Activated CD8-positive, alpha-beta T cell treated with anti-CD3 and anti-CD28 coated beads, Interleukin-2, amount 10 ng/mL, durations not matched to agents 7 days and 5 days (primary cell): Measurements from ENCODE around the gene ABCG1. TPM values are rescaled to one million over a fixed set of nuclear protein-coding genes. Genes with fewer than 3 reads are reported as not detected.

Source experiments
- ATAC-seq: fragments of 150-1000 bp; cut with Tn5 transposase; one replicate; pipeline ENCODE4 v1.10.0; 2021; ENCODE audit warnings: moderate library complexity
- CTCF ChIA-PET: fragments of 350-600 bp; sonication (Branson Sonifier 250); formaldehyde crosslinking; loops from one replicate; lab custom pipeline; 2021; ENCODE audit warnings: antibody characterized with exemption; lab: Charles Lee
- POLR2A ChIA-PET: fragments of 350-600 bp; sonication (Branson Sonifier 250); formaldehyde crosslinking; loops from one replicate; lab custom pipeline; 2021; ENCODE audit warnings: antibody characterized with exemption; lab: Charles Lee
- DNase-seq: peaks from one replicate; pipeline ENCODE4 v3.0.0-alpha.2; 2020
- H3K27ac Mint-ChIP-seq: one replicate; pipeline ENCODE4 v1.8.0; 2021; ENCODE audit warnings: mild to moderate bottlenecking, mixed read lengths
- H3K27me3 Mint-ChIP-seq: one replicate; pipeline ENCODE4 v1.8.0; 2021; ENCODE audit warnings: low read depth, mixed read lengths
- H3K36me3 Mint-ChIP-seq: one replicate; pipeline ENCODE4 v1.8.0; 2021; ENCODE audit warnings: low read depth, mixed read lengths
- H3K4me1 Mint-ChIP-seq: one replicate; pipeline ENCODE4 v1.8.0; 2021; ENCODE audit warnings: low read depth, mixed read lengths
- H3K4me3 Mint-ChIP-seq: one replicate; pipeline ENCODE4 v1.8.0; 2021; ENCODE audit warnings: mild to moderate bottlenecking, mixed read lengths
- H3K9me3 Mint-ChIP-seq: one replicate; pipeline ENCODE4 v1.8.0; 2022; ENCODE audit warnings: mixed read lengths; ENCODE audit not compliant: insufficient read depth
- total RNA-seq, 2 experiments: library from RNA; stranded (reverse); gene quantifications; one replicate each; pipeline ENCODE4 v1.2.3, GENCODE V29; 2021

Gene ABCG1
- total RNA-seq, 2 experiments from 2014 or later, result 6.7 to 8.0 TPM

DNA sequence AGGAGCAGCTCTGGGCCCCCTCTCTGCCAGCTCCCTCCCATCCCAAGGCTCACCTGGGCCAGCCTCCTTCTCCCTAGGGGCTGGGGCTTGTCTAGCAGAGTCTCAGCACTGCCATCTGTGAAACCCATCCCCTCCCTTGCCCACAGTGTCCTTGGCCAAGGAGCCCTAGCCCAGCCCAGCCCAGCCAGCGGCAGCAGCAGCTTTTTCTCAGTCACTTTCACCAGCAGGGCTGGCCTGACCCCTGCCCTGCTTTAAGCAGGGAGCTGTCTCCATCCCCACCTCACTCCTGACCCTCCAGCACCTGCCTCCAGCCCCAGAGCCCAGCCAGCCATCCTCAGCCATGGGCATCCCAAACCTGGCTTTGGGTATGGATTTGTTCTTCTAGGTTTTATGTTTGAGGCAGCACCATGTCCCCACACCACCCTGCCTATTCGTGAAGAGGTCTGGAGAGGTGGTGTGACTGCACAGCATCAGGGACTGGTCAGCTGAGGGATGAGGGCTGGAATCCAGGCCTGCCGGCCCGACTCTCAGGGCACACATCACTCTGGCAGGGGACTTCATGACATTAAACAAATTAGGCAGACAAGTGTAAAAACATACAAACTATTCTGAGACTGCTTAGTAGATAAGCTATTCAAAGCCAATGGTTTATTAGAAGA is 36.1 kb upstream of the ABCG1 start:
- Mint-ChIP-seq H3K27me3 (peaks cover 16% of the 10 kb centered on the region), H3K4me1 (peaks cover 28% of the 10 kb centered on the region), H3K27ac (no peak overlapping the region), H3K4me3 (no peak overlapping the region), H3K36me3 (peaks cover 19% of the 10 kb centered on the region), H3K9me3 (peaks cover 6% of the 10 kb centered on the region)
- CTCF ChIA-PET, result interaction anchor here (0.7 to 1.6 kb wide), 3 partner anchors 8 to 76 kb away, joined by 3 to 6 read pairs (median 3); no protein-coding TSS in a partner anchor
- ATAC-seq (no peak), DNase-seq (no peak)
- POLR2A ChIA-PET, result no interaction called here

DNA sequence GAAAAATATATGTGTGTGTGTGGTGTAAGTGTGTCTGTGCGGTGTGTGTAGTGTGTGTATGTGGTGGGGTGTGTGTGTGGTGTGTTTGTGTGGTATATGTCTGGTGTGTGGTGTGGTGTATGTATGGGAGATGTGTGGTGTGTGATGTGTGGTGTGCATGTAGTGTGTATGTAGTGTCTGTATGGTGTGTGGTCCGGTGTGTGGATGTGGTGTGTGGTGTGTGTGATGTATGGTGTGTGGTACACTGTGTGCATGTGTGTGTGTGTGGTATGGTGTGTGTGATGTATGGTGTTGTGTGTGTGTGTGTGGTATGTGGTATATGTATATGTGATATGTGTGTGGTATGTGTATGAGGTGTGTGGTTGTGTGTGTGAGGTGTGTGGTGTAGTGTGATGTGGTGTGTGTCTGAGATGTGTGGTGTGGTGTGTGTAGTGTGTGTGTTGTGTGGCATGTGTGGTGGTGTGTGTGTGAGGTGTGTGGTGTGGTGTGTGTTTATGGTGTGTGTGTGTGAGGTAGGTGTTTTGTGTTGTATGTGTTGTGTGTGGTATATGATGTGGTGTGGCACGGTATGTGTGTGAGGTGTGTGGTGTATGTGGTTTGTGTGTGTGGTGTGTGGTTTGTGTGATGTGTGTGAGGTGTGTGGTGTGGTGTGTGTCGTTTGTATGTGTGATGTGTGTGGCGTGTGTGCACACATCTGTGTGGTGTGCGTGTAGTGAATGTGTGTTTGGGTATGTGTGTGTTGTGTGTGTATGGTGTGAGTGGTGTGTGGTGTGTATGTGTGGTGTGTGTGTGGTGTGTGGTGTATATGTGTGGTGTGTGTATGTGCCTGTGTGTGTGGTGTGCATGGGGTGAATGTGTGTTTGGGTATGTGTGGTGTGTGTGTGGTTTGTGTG is 35.3 kb upstream of the ABCG1 start:
- DNase-seq, result no peak
- ATAC-seq, result no peak
- Mint-ChIP-seq H3K36me3 (peaks cover 19% of the 10 kb centered on the region), H3K27ac (no peak overlapping the region), H3K9me3 (peaks cover 6% of the 10 kb centered on the region), H3K27me3 (peaks cover 11% of the 10 kb centered on the region), H3K4me1 (peaks cover 36% of the 10 kb centered on the region), H3K4me3 (no peak overlapping the region)
- CTCF ChIA-PET, result no interaction called here
- POLR2A ChIA-PET, result no interaction called here

DNA sequence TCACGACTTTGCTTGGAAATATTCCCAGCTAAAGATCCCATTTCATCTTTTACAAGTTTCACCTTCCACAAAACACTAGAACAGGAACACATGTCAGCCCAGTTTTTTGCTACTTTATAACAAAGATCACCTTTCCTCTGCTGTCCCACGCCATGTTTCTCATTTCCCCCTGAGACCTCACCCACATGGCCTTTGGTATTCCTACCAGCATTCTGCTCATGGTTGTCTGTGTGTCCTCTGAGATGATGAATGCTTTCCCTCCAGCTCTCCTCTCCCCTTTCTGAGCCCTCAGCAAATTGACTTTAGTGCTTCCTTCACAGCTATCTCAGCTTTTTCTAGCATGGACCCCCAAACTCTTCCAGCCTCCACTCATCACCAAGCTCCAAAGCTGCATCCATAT is 32.3 kb upstream of the ABCG1 start:
- H3K4me1 Mint-ChIP-seq, result peaks cover 64% of the 10 kb centered on the region
- H3K4me3 Mint-ChIP-seq, result no peak overlapping the region
- no peak for DNase-seq
- peak overlapping the region; percentile 70 for H3K27ac Mint-ChIP-seq
- H3K9me3 Mint-ChIP-seq, result peaks cover 6% of the 10 kb centered on the region
- ChIA-PET CTCF (interaction anchor here (1.3 to 7.1 kb wide), 4 partner anchors 17 to 72 kb away, joined by 3 to 47 read pairs (median 8); no protein-coding TSS in a partner anchor), POLR2A (no interaction called here)
- peaks cover 24% of the 10 kb centered on the region for H3K36me3 Mint-ChIP-seq
- no peak for ATAC-seq
- H3K27me3 Mint-ChIP-seq, result peaks cover 1% of the 10 kb centered on the region

DNA sequence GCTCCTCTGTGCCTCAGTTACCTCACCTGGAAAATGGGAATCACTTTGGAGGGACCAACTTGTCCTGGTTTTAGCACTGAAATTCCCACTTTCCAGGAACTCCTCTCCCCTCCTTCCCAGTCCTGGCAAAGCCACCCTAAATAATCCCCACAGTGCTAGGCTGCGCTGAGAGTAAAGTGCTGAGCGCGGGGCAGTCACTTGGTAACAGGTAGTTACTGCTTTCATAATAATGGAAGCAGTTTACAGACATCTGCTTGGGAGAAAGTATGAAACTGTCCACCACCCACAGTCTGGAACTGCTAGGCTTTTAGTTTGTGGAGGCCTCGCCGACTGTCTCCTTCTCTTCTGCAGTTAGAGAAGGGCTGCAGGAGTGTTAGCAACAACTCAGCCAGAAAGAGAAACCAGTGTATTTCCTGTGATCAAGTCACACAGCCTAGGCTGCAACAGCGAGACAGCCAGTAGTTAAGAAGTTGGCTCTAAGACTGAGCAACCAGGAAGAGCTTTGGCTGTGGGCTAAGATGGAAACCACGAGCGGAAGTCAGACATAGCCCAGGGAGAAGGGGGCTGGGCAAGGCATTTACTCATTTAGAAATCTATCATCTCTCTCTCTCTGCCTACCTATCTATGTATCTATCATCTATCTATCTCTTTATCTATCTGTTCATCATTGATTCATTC is 30.8 kb upstream of the ABCG1 start:
- POLR2A ChIA-PET, result interaction anchor here (0.5 to 4.6 kb wide), 16 partner anchors 9 to 762 kb away, joined by 3 to 31 read pairs (median 4); partner anchors contain the start of genes ABCG1 and MX1
- H3K9me3 Mint-ChIP-seq, result peaks cover 6% of the 10 kb centered on the region
- CTCF ChIA-PET, result interaction anchor here (0.6 to 7.1 kb wide), 12 partner anchors 13 to 71 kb away, joined by 3 to 47 read pairs (median 14); partner anchors contain the start of gene ABCG1
- peak; percentile 93 for DNase-seq
- peaks cover 24% of the 10 kb centered on the region for H3K36me3 Mint-ChIP-seq
- ATAC-seq, result peak; percentile 95
- peaks cover 76% of the 10 kb centered on the region for H3K4me1 Mint-ChIP-seq
- peak overlapping the region; percentile 53 for H3K4me3 Mint-ChIP-seq
- peak overlapping the region; percentile 94 for H3K27ac Mint-ChIP-seq
- peaks cover 6% of the 10 kb centered on the region for H3K27me3 Mint-ChIP-seq

DNA sequence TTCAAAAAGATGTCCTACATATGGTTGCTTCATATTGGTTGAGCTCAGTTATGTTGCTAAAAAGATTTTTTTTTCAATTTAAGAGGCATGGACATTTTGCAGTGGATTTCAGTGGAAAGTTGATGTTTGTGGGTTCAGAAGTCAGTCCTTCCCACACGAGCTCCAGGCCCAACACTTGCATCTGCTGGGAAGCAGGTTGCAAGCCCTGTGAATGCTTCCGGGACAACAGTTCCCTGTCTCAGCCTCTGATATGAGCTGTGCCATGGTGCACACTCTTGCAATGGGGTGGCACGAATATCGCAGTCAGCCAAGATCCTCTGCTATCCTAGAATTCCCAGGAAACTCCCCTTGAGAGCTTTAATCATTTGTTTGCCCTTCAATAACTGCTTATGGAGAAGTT is 30.3 kb upstream of the ABCG1 start:
- Mint-ChIP-seq H3K4me3 (peak overlapping the region; percentile 53), H3K27me3 (peaks cover 8% of the 10 kb centered on the region), H3K27ac (peak overlapping the region; percentile 94), H3K36me3 (peaks cover 24% of the 10 kb centered on the region), H3K9me3 (peaks cover 6% of the 10 kb centered on the region), H3K4me1 (peaks cover 82% of the 10 kb centered on the region)
- no peak for ATAC-seq
- CTCF ChIA-PET, result interaction anchor here (0.6 to 7.1 kb wide), 13 partner anchors 13 to 71 kb away, joined by 3 to 47 read pairs (median 5); partner anchors contain the start of gene ABCG1
- no peak for DNase-seq
- POLR2A ChIA-PET, result interaction anchor here (0.5 to 4.6 kb wide), 16 partner anchors 9 to 763 kb away, joined by 3 to 31 read pairs (median 4); partner anchors contain the start of genes ABCG1 and MX1

DNA sequence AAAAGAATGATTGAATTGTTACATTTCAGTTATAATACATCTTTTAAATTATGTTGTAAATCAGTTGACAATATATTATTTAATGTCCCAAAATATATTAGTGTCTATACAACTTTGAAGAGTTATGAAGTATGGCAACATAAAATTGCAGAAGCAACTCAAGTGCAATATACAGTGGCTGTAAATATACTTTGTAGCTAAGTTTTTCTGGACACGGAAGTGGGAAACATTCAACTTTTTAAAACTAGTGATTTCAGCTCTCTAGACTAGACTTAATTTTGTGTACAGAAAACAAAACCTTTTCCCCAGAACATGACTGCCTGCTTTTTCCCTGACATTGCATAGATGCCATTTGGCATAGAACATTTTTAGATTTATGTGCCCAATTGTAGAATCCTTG is 29.5 kb upstream of the ABCG1 start:
- POLR2A ChIA-PET, result interaction anchor here (1.5 to 4.6 kb wide), 4 partner anchors 31 to 215 kb away, joined by 3 to 31 read pairs (median 18); partner anchors contain the start of gene ABCG1
- ATAC-seq, result no peak
- H3K36me3 Mint-ChIP-seq, result peaks cover 24% of the 10 kb centered on the region
- no peak overlapping the region for H3K4me3 Mint-ChIP-seq
- CTCF ChIA-PET, result interaction anchor here (0.9 to 7.1 kb wide), 10 partner anchors 9 to 70 kb away, joined by 3 to 47 read pairs (median 22); partner anchors contain the start of gene ABCG1
- peak overlapping the region; percentile 27 for H3K27ac Mint-ChIP-seq
- H3K4me1 Mint-ChIP-seq, result peaks cover 88% of the 10 kb centered on the region
- no peak for DNase-seq
- H3K9me3 Mint-ChIP-seq, result peaks cover 6% of the 10 kb centered on the region
- H3K27me3 Mint-ChIP-seq, result peaks cover 8% of the 10 kb centered on the region

DNA sequence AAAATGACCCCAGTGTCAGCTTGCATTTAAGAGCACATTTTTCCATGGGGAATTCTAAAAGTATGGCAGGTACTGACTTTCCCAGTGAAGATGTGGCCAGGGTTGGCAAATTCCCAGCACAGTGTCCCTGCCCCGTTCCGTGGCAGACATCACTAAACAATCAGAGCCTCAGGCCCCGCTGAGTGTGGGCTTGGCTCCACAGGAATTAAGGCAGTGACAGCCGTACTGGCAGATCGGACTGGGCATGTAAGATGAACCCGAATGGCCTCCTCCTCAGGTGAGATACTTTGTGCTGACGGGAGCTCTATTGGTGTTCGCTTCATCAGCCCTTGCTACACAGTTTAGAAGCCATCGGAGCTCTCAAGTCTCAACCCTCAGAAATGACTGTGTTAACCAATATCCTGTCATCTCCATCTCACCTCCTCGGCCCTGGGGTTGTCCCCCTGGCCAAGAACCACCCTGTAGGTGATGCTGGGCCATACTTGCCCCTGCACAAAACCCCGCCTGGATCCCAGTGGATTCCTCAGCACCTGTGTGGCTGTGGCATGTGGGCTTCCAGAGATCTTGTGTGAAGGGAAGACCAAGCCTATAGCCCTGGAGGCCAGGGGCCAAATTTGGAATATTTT is 29.0 kb upstream of the ABCG1 start:
- Mint-ChIP-seq H3K4me1 (peaks cover 94% of the 10 kb centered on the region), H3K36me3 (peaks cover 24% of the 10 kb centered on the region), H3K27me3 (peaks cover 8% of the 10 kb centered on the region), H3K9me3 (peaks cover 6% of the 10 kb centered on the region), H3K27ac (peak overlapping the region; percentile 47), H3K4me3 (no peak overlapping the region)
- ChIA-PET POLR2A (interaction anchor here (1.5 to 4.6 kb wide), 4 partner anchors 30 to 215 kb away, joined by 3 to 31 read pairs (median 18); partner anchors contain the start of gene ABCG1), CTCF (interaction anchor here (0.9 to 7.1 kb wide), 9 partner anchors 9 to 69 kb away, joined by 3 to 47 read pairs (median 23); partner anchors contain the start of gene ABCG1)
- peak; percentile 11 for ATAC-seq
- DNase-seq, result peak; percentile 56

DNA sequence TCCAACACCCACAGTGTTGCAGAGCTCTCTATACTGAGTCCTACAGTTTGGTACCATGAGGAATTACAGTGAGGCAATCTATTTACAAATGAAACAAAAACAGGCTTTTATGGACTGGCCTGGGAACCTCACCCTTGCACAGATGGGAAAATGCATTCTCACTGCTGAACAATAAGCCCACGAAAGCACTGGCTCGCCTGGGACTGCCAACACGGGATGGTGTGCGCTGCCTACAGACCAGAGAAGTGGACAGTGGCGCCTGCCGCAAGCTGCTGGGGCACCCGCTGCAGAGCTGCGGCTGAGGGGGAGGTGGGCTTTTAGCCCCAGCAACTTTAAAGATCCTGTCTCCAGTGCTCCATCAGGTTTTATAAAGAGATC is 28.5 kb upstream of the ABCG1 start:
- peaks cover 97% of the 10 kb centered on the region for H3K4me1 Mint-ChIP-seq
- DNase-seq (no peak), ATAC-seq (no peak)
- H3K27ac Mint-ChIP-seq, result no peak overlapping the region
- ChIA-PET POLR2A (interaction anchor here (1.5 to 4.6 kb wide), 5 partner anchors 30 to 214 kb away, joined by 3 to 31 read pairs (median 16); partner anchors contain the start of gene ABCG1), CTCF (interaction anchor here (0.8 to 7.1 kb wide), 9 partner anchors 8 to 73 kb away, joined by 3 to 47 read pairs (median 23); partner anchors contain the start of gene ABCG1)
- peaks cover 6% of the 10 kb centered on the region for H3K9me3 Mint-ChIP-seq
- H3K27me3 Mint-ChIP-seq, result peaks cover 8% of the 10 kb centered on the region
- H3K36me3 Mint-ChIP-seq, result peaks cover 22% of the 10 kb centered on the region
- no peak overlapping the region for H3K4me3 Mint-ChIP-seq

DNA sequence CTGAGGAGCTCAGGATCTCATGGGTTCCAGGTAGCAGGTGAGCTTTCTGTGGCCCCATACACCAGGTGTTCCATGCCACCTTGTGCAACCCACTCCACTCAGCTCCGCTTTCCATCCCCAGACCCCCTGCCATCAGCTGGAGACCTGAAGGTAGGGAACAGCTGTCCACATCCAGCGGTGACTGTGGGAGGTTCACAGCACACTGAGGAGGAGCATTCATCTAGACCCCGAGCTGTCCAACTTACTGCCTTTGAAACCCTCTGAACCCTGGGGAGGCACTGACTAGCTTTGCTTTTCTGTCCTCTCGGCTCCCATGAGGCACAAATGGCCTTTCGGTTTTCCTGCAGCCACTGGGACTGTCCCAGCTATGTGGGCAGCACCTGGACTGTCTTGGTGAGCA is 27.9 kb upstream of the ABCG1 start:
- DNase-seq, result no peak
- peaks cover 17% of the 10 kb centered on the region for H3K36me3 Mint-ChIP-seq
- POLR2A ChIA-PET, result interaction anchor here (1.5 to 4.6 kb wide), 3 partner anchors 43 to 213 kb away, joined by 3 to 31 read pairs (median 15); no protein-coding TSS in a partner anchor
- CTCF ChIA-PET, result interaction anchor here (0.8 to 7.1 kb wide), 8 partner anchors 9 to 74 kb away, joined by 3 to 47 read pairs (median 26); partner anchors contain the start of gene ABCG1
- peaks cover 5% of the 10 kb centered on the region for H3K9me3 Mint-ChIP-seq
- H3K4me1 Mint-ChIP-seq, result peaks cover 95% of the 10 kb centered on the region
- peaks cover 10% of the 10 kb centered on the region for H3K27me3 Mint-ChIP-seq
- no peak for ATAC-seq
- no peak overlapping the region for H3K4me3 Mint-ChIP-seq
- H3K27ac Mint-ChIP-seq, result no peak overlapping the region
